Skeletal muscle tissue (tissue), 4 donors: Measurements from ENCODE around the gene PSMD9. TPM values are rescaled to one million over a fixed set of nuclear protein-coding genes. Genes with fewer than 3 reads are reported as not detected.
A peak's percentile ranks its signal among the peaks of the same experiment; 100 is the strongest.

Experiments used
- H3K27ac ChIP-seq: one replicate; pipeline ENCODE4 v1.7.0; 2013; ENCODE audit warnings: mild to moderate bottlenecking, low read depth, low read length, inconsistent platforms
- H3K27me3 ChIP-seq, 3 donors: one replicate each; pipeline ENCODE4 v1.7.0; 2013; ENCODE audit warnings: low read length in 3 of 3; ENCODE audit not compliant: control insufficient read depth in 3 of 3, insufficient read depth in 3 of 3
- H3K36me3 ChIP-seq, 3 donors: one replicate each; pipeline ENCODE4 v1.7.0; 2013; ENCODE audit warnings: low read length in 3 of 3; ENCODE audit not compliant: control insufficient read depth in 3 of 3, insufficient read depth in 3 of 3
- H3K4me1 ChIP-seq, 3 donors: one replicate each; pipeline ENCODE4 v1.7.0; 2013; ENCODE audit warnings: low read length in 3 of 3, mild to moderate bottlenecking in 3 of 3; ENCODE audit not compliant: control insufficient read depth in 3 of 3, insufficient read depth in 3 of 3
- H3K4me3 ChIP-seq, 3 donors: one replicate each; pipeline ENCODE4 v1.7.0; 2013; ENCODE audit warnings: low read length in 3 of 3
- H3K9ac ChIP-seq, 3 donors: one replicate each; pipeline ENCODE4 v1.7.0; 2013; ENCODE audit warnings: low read length in 3 of 3, mild to moderate bottlenecking in 3 of 3, moderate library complexity in 2 of 3, low read depth in 1 of 3
- H3K9me3 ChIP-seq, 3 donors: one replicate each; pipeline ENCODE4 v1.7.0; 2013; ENCODE audit warnings: low read length in 3 of 3; ENCODE audit not compliant: control insufficient read depth in 3 of 3
- total RNA-seq: library from RNA; depleted of rRNA; stranded (reverse); fragments of >200 nt; gene quantifications from one replicate; pipeline ENCODE4 v1.2.3, GENCODE V29; 2014
- donor health status: Osteomylitis.

The PSMD9 gene
- total RNA-seq, 1 donor from 2014 or later, result 13.0 TPM

GRCh38 chr12:121946313-121947025 is 57.9 kb downstream of the PSMD9 start:
- Histone ChIP-seq H3K27me3 (no peaks in the 10 kb centered on the region), H3K9ac (no peak overlapping the region), H3K4me1 (no peaks in the 10 kb centered on the region), H3K9me3 (no peaks in the 10 kb centered on the region), H3K27ac (no peak overlapping the region), H3K4me3 (no peak overlapping the region), H3K36me3 (peaks cover 0 to 11% (median 4%) of the 10 kb centered on the region in 3 donors)

GRCh38 chr12:121947981-121948380 is 59.4 kb downstream of the PSMD9 start:
- H3K4me3 ChIP-seq, result no peak overlapping the region
- H3K9me3 ChIP-seq, result no peaks in the 10 kb centered on the region
- H3K9ac ChIP-seq, result no peak overlapping the region
- H3K36me3 ChIP-seq, result peaks cover 0 to 5% (median 2%) of the 10 kb centered on the region in 3 donors
- no peak overlapping the region for H3K27ac ChIP-seq
- H3K4me1 ChIP-seq, result no peaks in the 10 kb centered on the region
- H3K27me3 ChIP-seq, result no peaks in the 10 kb centered on the region

- no peaks in the 10 kb centered on the region for H3K36me3 ChIP-seq
- H3K9me3 ChIP-seq, result no peaks in the 10 kb centered on the region
- no peak overlapping the region for H3K27ac ChIP-seq
- H3K27me3 ChIP-seq, result no peaks in the 10 kb centered on the region
- no peak overlapping the region for H3K9ac ChIP-seq
- H3K4me3 ChIP-seq, result no peak overlapping the region
- no peaks in the 10 kb centered on the region for H3K4me1 ChIP-seq
Observed at GRCh38 chr12:121949648-121950397, 61.2 kb downstream of the PSMD9 start.

- Histone ChIP-seq H3K9ac (no peak overlapping the region), H3K36me3 (no peaks in the 10 kb centered on the region), H3K27me3 (no peaks in the 10 kb centered on the region), H3K9me3 (no peaks in the 10 kb centered on the region), H3K4me1 (peaks cover 0 to 3% (median 0%) of the 10 kb centered on the region in 3 donors), H3K27ac (no peak overlapping the region), H3K4me3 (no peak overlapping the region)
Observed at GRCh38 chr12:121953117-121953692, 64.6 kb downstream of the PSMD9 start.

GRCh38 chr12:121953695-121954094 is 65.1 kb downstream of the PSMD9 start:
- H3K27me3 ChIP-seq, result no peaks in the 10 kb centered on the region
- H3K9ac ChIP-seq, result no peak overlapping the region
- no peaks in the 10 kb centered on the region for H3K36me3 ChIP-seq
- H3K9me3 ChIP-seq, result no peaks in the 10 kb centered on the region
- no peak overlapping the region for H3K27ac ChIP-seq
- peaks cover 0 to 3% (median 0%) of the 10 kb centered on the region in 3 donors for H3K4me1 ChIP-seq
- H3K4me3 ChIP-seq, result no peak overlapping the region

GRCh38 chr12:121955258-121956237 is 67.0 kb downstream of the PSMD9 start:
- H3K4me3 ChIP-seq, result peak overlapping the region in 1 of 3 donors; percentile 29
- no peaks in the 10 kb centered on the region for H3K9me3 ChIP-seq
- H3K9ac ChIP-seq, result no peak overlapping the region
- no peaks in the 10 kb centered on the region for H3K36me3 ChIP-seq
- H3K27ac ChIP-seq, result no peak overlapping the region
- H3K4me1 ChIP-seq, result peaks cover 0 to 3% (median 0%) of the 10 kb centered on the region in 3 donors
- H3K27me3 ChIP-seq, result no peaks in the 10 kb centered on the region

DNA sequence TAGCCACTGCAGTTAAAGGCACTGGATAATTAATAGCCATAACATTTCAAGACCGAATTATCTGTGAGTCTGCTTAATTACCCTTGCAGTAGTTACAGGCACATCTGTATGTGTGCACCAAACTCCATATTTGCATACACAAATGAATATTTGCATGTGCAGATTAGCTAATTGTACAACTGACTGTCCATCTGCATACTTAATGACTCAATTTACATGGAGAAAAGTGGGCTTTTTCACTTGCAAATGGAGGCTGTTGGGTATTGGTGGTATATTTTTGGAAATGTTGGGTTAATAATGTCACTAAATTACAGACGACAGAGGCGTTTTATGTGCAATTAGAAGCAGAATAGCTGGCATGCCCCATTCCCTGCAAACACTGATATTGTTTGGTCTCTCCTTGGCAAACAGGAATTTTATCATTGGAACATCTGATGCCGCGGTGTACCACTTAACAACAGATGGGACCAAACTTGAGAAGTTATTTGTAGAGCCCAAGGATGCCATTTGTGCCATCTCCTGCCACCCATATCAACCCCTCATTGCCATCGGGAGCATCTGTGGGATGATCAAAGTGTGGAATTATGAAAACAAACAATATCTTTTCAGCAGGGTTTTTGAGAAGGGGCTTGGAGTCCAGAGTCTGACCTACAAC is 69.4 kb downstream of the PSMD9 start:
- peaks cover 0 to 3% (median 0%) of the 10 kb centered on the region in 3 donors for H3K4me1 ChIP-seq
- H3K9me3 ChIP-seq, result no peaks in the 10 kb centered on the region
- no peak overlapping the region for H3K9ac ChIP-seq
- H3K27ac ChIP-seq, result no peak overlapping the region
- peaks cover 0 to 6% (median 0%) of the 10 kb centered on the region in 3 donors for H3K36me3 ChIP-seq
- no peak overlapping the region for H3K4me3 ChIP-seq
- no peaks in the 10 kb centered on the region for H3K27me3 ChIP-seq

DNA sequence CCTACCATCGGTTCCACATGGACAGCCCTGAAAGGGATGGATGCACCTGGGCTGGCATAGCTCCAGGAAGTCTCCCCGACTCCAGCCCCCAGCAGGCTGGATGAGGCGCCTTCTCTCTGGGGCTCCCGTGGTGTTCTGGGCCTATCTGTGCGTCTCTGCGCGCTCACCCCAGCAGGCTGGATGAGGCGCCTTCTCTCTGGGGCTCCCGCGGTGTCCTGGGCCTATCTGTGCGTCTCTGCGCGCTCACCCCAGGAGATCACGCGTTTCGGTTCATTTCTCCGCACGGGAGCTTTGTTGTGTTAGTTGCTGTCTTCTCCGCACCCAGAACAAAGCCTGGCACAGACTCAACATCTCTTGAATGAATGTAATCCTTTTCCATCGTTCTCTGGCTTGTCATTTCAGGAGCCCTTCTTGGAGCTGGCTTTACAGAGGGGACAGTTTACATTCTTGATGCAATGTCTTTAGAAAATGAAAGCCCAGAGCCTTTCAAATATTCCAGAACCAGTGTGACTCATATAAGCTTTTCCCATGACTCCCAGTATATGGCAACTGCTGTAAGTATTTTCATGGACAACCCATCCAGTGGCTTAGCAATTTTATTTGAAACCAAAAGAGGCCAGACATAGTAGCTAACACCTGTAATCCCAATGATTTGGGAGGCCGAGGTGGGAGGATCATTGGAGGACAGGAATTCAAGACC is 70.1 kb downstream of the PSMD9 start:
- H3K9ac ChIP-seq, result no peak overlapping the region
- H3K4me1 ChIP-seq, result peaks cover 0 to 3% (median 0%) of the 10 kb centered on the region in 3 donors

More for the DNA sequence above, 70.1 kb downstream of the PSMD9 start:
- H3K9me3 ChIP-seq, result no peaks in the 10 kb centered on the region
- no peak overlapping the region for H3K27ac ChIP-seq
- H3K27me3 ChIP-seq, result no peaks in the 10 kb centered on the region
- H3K4me3 ChIP-seq, result no peak overlapping the region
- H3K36me3 ChIP-seq, result peaks cover 0 to 6% (median 0%) of the 10 kb centered on the region in 3 donors
